ENCODE results near the gene KDM6A. TPM values are rescaled to one million over a fixed set of nuclear protein-coding genes. Genes with fewer than 3 reads are reported as not detected.

Gene KDM6A
- total RNA-seq, 1 donor from 2014 or later, result 10.2 TPM

Other genes starting within 250 kb of the KDM6A start
- not detected in 2 replicates for gene DUSP21, start 29.2 kb upstream of the KDM6A start, total RNA-seq